ENCODE results near the gene PGAP3. TPM values are rescaled to one million over a fixed set of nuclear protein-coding genes. Genes with fewer than 3 reads are reported as not detected.

The PGAP3 gene
- total RNA-seq, 1 donor from 2014 or later, result 23.5 TPM

- Mint-ChIP-seq H3K27ac (no peak overlapping the region), H3K36me3 (no peaks in the 10 kb centered on the region), H3K4me1 (ENCODE audit: unreplicated experiment) (peaks cover 14% of the 10 kb centered on the region), H3K4me3 (no peak overlapping the region), H3K9me3 (no peaks in the 10 kb centered on the region), H3K27me3 (no peaks in the 10 kb centered on the region)
- no peak for DNase-seq (ENCODE audit: extremely low spot score, unreplicated experiment)
- TF ChIP-seq CTCF (conservative IDR thresholded peaks at IDR 0.05), result no peak
Observed at GRCh38 chr17:39658346-39658745, 29.5 kb downstream of the PGAP3 start.

GRCh38 chr17:39655105-39655504 is 32.8 kb downstream of the PGAP3 start:
- H3K4me1 Mint-ChIP-seq (ENCODE audit: unreplicated experiment), result peaks cover 34% of the 10 kb centered on the region
- H3K9me3 Mint-ChIP-seq, result no peaks in the 10 kb centered on the region
- DNase-seq (ENCODE audit: extremely low spot score, unreplicated experiment), result no peak
- no peak for TF ChIP-seq CTCF (conservative IDR thresholded peaks at IDR 0.05)
- H3K4me3 Mint-ChIP-seq, result no peak overlapping the region
- H3K27me3 Mint-ChIP-seq, result no peaks in the 10 kb centered on the region
- H3K27ac Mint-ChIP-seq, result no peak overlapping the region
- no peaks in the 10 kb centered on the region for H3K36me3 Mint-ChIP-seq

GRCh38 chr17:39653662-39654331 is 34.1 kb downstream of the PGAP3 start:
- DNase-seq (ENCODE audit: extremely low spot score, unreplicated experiment), result no peak
- Mint-ChIP-seq H3K27ac (peak overlapping the region; percentile 50), H3K9me3 (no peaks in the 10 kb centered on the region), H3K27me3 (no peaks in the 10 kb centered on the region), H3K4me1 (ENCODE audit: unreplicated experiment) (peaks cover 41% of the 10 kb centered on the region), H3K4me3 (no peak overlapping the region), H3K36me3 (no peaks in the 10 kb centered on the region)
- TF ChIP-seq CTCF (conservative IDR thresholded peaks at IDR 0.05), result peak; percentile 87

GRCh38 chr17:39653316-39653661 is 34.6 kb downstream of the PGAP3 start:
- peaks cover 41% of the 10 kb centered on the region for H3K4me1 Mint-ChIP-seq (ENCODE audit: unreplicated experiment)
- no peak for TF ChIP-seq CTCF (conservative IDR thresholded peaks at IDR 0.05)
- DNase-seq (ENCODE audit: extremely low spot score, unreplicated experiment), result no peak
- H3K36me3 Mint-ChIP-seq, result no peaks in the 10 kb centered on the region
- no peaks in the 10 kb centered on the region for H3K9me3 Mint-ChIP-seq
- no peak overlapping the region for H3K4me3 Mint-ChIP-seq
- H3K27ac Mint-ChIP-seq, result no peak overlapping the region
- H3K27me3 Mint-ChIP-seq, result no peaks in the 10 kb centered on the region

- Mint-ChIP-seq H3K36me3 (no peaks in the 10 kb centered on the region), H3K27ac (peak overlapping the region; percentile 30), H3K4me1 (ENCODE audit: unreplicated experiment) (peaks cover 41% of the 10 kb centered on the region), H3K27me3 (no peaks in the 10 kb centered on the region), H3K4me3 (peak overlapping the region; percentile 67), H3K9me3 (no peaks in the 10 kb centered on the region)
- no peak for TF ChIP-seq CTCF (conservative IDR thresholded peaks at IDR 0.05)
- DNase-seq (ENCODE audit: extremely low spot score, unreplicated experiment), result no peak
Observed at GRCh38 chr17:39652587-39653315, 35.1 kb downstream of the PGAP3 start.
